GM12864 (cell line): ENCODE data around the gene CTU2.

Source experiments
- DNase-seq: peaks from one replicate; pipeline ENCODE4 v3.0.0-alpha.2; 2011; ENCODE audit warnings: low read depth
- H3K4me3 ChIP-seq: 2 replicates; pipeline ENCODE4 v1.5.1; 2011; ENCODE audit warnings: mild to moderate bottlenecking, low read depth, low read length, control low read depth
- CTCF ChIP-seq: IDR thresholded peaks from 2 replicates; pipeline ENCODE4 v1.5.1; 2011; ENCODE audit warnings: low read depth, mild to moderate bottlenecking, moderate library complexity, low read length, control low read depth, inconsistent platforms; ENCODE audit errors: missing control alignments

Gene CTU2

DNA sequence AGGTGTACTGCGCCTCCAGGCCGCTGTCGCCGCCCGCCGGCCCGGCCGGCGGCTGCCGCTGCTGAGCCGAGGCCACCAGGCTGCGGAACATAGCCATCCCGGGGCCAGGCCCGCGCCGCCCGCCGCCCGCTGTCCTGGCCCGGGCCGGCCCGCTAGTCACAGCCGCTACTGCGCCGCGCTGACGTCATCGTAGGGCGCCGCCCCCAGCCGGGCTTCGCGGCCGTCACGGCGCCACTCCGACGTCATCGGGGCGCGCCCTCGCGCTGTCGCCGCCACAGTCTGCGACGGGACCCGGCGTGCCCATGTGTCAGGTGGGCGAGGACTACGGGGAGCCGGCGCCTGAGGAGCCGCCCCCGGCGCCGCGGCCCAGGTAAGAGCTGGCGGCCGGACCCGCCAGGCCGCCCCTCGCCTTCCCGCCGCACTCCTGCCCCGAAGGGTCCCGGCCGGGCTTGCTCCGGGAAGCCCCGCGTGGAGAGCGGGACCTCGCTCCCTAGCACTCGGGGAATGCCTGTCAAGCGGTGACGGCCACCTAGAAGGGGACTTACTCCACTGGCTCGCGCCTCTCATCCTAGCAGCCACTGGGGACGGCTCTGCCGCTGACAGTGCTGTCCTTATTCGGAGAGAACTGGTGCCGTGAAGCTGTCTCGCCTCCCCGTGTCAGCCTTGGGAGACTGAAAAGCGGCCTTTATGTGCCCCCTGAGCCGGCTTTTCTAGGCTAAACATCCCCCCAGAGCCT is at the start of gene CTU2, which contains the start of gene RNF166:
TSS of gene CTU2 (plus strand) at position 275 of the 736 bp plus-strand sequence. CDS start at position 303, 28 bp downstream.
TSS of gene RNF166 (minus strand) at position 180 of the 736 bp plus-strand sequence. CDS start at position 97, 83 bp downstream.
- peak within 1 kb of the TSS; percentile 62 for H3K4me3 ChIP-seq
- no peak for TF ChIP-seq CTCF
- DNase-seq, result no peak

DNA sequence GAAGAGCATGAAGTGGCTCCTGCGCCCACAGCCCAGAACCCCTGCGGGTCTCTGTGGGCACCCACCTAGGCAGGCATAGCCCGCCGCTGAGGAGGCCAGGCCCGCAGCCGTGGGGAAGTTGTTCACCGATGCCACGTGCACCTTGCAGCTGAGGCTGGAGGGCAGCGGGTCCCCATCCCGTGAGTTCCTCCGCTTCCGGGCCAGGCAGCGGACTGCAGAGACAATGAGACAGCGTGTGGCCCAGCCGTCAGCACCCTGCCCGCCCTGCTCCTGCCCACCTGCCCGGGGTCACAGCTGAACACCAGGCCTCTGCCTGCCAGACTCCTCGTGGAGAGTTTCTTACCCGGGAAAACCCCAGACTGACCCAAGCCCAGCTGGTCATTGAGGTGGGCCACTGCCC is 48.9 kb upstream of the CTU2 start:
- no peak for DNase-seq

DNA sequence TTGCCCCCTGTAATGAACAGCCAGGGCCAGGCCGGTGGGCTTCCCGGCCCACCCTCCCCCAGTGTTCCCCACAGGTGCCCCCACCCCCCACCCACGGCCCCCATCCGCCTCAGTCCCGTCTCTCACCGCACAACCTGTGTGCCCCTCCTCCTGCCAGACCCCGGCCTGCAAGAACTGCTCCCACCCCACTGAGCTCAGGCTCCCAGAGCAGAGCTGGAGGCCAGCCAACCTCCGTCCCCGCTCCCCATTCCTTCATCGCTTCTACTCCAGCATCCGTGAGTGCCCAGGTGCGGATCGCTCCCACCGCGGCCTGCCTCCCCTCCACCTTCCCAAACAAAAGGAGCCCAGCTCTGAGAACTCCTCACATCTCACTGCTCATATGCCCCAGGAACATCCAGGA is 47.6 kb upstream of the CTU2 start:
- TF ChIP-seq CTCF, result no peak
- no peak for DNase-seq
- H3K4me3 ChIP-seq, result no peak overlapping the region

More for the DNA sequence above, 48.9 kb upstream of the CTU2 start:
- no peak overlapping the region for H3K4me3 ChIP-seq
- no peak for TF ChIP-seq CTCF

DNA sequence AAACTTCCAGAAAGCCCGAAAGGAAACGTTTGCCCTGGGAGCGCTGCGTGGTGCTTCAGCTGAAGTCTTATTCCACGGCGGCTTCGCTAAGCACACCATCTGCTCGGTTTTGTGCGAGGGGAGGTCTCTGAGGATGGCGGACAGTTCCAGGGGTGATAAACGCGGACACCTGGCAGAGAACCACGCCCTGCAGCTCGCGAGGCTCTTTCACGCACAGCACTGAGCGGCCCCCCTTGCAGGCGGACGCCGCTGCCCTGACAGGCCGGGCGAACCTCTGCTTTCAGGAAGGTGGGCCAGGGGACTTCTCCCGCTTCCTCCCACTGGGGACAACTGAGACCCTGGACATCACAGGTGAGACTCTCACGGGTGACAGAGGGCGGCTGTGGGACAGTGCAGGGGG is 47.1 kb upstream of the CTU2 start:
- no peak for DNase-seq
- TF ChIP-seq CTCF, result no peak
- no peak overlapping the region for H3K4me3 ChIP-seq

DNA sequence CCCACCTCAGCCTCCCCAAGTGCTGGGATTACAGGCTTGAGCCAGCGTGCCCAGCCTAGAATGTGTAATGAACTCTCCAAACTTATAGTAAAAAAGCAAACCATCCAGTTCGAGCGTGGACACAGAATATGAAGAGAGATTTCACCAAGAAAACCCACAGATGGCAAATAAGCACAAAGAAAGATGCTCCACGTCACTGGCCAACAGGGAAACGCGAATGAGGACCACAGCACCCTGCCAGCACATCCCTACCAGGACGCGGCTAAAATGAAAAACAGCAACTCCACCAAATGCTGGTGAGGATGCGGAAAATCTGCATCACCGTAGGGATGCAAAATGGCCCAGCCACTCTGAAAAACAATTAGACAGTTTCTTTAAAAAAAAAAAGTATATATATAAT is 44.8 kb upstream of the CTU2 start:
- peak overlapping the region; percentile 34 for H3K4me3 ChIP-seq
- no peak for DNase-seq
- TF ChIP-seq CTCF, result no peak

DNA sequence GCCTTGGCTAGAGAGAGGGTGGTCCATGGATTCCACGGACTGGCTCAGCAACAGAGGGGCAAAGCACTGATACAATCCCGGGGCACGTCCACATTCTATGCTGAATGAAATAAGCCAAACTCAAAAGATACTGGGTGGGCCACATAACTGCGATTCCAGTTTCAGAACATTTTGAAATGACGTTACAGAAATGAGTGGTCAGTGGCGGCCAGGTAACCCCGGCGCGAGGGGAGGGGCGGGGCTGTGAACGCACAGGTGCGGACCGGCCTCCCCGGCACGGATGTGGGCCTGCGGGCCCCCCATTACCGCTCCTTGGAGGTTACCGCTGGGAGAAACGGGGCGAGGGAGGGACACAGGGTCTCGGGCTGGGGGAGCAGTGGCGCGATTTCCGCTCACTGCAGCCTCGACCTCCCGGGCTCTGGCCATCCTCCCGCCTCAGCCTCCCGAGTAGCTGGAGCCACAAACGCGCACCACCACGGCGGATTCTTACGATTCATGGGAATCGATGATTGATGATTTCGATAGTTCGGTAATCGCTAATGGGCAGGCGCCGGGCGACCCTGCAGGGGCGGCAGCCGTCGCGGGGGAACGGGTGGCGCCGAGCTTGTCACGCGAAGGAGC is 44.0 kb upstream of the CTU2 start:
- no peak for TF ChIP-seq CTCF
- peak overlapping the region; percentile 98 for H3K4me3 ChIP-seq
- no peak for DNase-seq
